ENCODE results near the gene GABRR3.

Gene GABRR3

GRCh38 chr3:97954228-97954827 lies 80.8 kb downstream of the GABRR3 start:
- no peak for DNase-seq

GRCh38 chr3:97952872-97953271 lies 82.2 kb downstream of the GABRR3 start:
- no peak for DNase-seq

- DNase-seq, result no peak
Observed at GRCh38 chr3:97952280-97952679, 82.8 kb downstream of the GABRR3 start.

GRCh38 chr3:97950360-97950759 lies 84.8 kb downstream of the GABRR3 start:
- no peak for DNase-seq

- no peak for DNase-seq
Observed at GRCh38 chr3:97949743-97950142, 85.4 kb downstream of the GABRR3 start.

GRCh38 chr3:97949110-97949485 lies 86.0 kb downstream of the GABRR3 start:
- no peak for DNase-seq

GRCh38 chr3:97948351-97949109 lies 86.6 kb downstream of the GABRR3 start:
- DNase-seq, result no peak

- DNase-seq, result no peak
Observed at GRCh38 chr3:97942801-97943546, 92.1 kb downstream of the GABRR3 start.

- DNase-seq, result no peak
Observed at GRCh38 chr3:97940034-97940433, 95.1 kb downstream of the GABRR3 start.

- no peak for DNase-seq
Observed at GRCh38 chr3:97939401-97939800, 95.7 kb downstream of the GABRR3 start.

GRCh38 chr3:97938444-97938843 lies 96.7 kb downstream of the GABRR3 start:
- DNase-seq, result no peak

- DNase-seq, result no peak
Observed at GRCh38 chr3:97937205-97937604, 97.9 kb downstream of the GABRR3 start.

GRCh38 chr3:97935842-97936241 lies 99.3 kb downstream of the GABRR3 start:
- no peak for DNase-seq

Measured in activated CD4-positive, CD25-positive, alpha-beta regulatory T cell (primary cell).